ENCODE results near the gene SLC5A6. TPM values are rescaled to one million over a fixed set of nuclear protein-coding genes. Genes with fewer than 3 reads are reported as not detected.

Gene SLC5A6
- total RNA-seq, 1 experiment from 2014 or later: 87.1 TPM

DNA sequence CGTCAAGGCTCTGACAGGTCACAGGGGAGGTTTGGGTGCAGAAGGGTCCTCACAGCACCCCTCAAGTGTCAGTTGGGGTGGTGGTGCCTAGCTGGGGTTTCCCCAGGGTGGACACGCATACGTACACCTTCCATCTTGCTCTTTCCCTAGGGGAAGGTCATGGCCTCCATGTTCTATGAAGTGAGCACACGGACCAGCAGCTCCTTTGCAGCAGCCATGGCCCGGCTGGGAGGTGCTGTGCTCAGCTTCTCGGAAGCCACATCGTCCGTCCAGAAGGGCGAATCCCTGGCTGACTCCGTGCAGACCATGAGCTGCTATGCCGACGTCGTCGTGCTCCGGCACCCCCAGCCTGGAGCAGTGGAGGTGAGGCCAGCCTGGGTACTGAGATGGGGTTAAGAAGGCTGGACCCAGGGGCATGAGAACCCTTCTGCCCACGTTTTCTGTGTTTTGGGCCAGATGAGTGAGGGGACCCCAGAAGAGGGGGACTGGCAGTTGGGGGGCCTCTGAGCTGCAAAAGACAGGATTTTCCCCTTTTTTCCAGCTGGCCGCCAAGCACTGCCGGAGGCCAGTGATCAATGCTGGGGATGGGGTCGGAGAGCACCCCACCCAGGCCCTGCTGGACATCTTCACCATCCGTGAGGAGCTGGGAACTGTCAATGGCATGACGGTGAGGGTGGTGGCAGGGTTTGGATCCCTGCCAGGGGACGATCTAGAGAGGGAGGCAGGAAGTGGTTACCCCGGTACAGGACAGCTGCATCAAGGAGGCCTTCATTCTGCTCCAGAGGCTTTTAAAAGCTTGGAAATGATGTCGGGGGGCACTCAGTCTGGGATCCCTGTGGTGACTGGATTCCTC is 29.9 kb upstream of the SLC5A6 start:
- no peak for DNase-seq (ENCODE audit: low read depth, low spot score)

DNA sequence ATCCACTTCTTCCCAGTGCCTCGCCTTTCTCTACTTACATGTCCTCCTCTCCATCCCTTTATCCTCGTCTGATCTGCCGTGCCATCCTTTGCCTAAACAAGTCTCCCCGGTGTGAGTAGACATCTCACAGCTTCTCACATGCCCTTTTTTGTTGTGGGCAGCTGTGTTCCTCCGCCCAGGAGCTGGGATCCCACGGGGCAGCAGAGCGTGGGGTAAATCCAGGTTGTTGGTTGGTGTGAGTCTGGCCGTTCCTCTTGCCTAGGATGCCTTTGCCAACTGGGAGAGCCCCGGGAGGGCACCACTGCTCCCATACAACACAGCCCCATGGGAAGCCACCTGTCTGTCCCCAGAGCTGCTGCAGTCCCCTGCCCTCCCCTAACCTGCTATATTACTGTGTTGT is 28.3 kb upstream of the SLC5A6 start:
- in situ Hi-C loops (cut with HindIII; ENCODE audit: low pct_unique_long_range_greater_than_20kb, low sequenced_read_pairs): no loop called here
- DNase-seq (ENCODE audit: low read depth, low spot score): no peak

More for the DNA sequence above, 29.9 kb upstream of the SLC5A6 start:
- in situ Hi-C loops (cut with HindIII; ENCODE audit: low pct_unique_long_range_greater_than_20kb, low sequenced_read_pairs): no loop called here

DNA sequence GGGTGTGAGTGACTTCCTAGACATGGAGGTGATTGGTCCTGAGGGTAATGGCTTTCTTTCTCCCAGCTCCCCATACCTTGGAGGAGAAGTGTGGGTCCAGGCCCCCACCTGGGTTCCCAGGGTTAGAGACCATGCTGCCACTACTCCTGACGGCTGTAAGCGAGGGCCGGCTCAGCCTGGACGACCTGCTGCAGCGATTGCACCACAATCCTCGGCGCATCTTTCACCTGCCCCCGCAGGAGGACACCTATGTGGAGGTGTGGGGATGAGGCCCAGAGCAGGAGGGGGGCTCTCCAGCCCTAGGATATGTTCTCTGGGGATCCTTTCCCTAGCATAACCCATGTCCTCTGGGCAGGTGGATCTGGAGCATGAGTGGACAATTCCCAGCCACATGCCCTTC is 26.9 kb upstream of the SLC5A6 start:
- DNase-seq (ENCODE audit: low read depth, low spot score): no peak
- in situ Hi-C loops (cut with HindIII; ENCODE audit: low pct_unique_long_range_greater_than_20kb, low sequenced_read_pairs): no loop called here

DNA sequence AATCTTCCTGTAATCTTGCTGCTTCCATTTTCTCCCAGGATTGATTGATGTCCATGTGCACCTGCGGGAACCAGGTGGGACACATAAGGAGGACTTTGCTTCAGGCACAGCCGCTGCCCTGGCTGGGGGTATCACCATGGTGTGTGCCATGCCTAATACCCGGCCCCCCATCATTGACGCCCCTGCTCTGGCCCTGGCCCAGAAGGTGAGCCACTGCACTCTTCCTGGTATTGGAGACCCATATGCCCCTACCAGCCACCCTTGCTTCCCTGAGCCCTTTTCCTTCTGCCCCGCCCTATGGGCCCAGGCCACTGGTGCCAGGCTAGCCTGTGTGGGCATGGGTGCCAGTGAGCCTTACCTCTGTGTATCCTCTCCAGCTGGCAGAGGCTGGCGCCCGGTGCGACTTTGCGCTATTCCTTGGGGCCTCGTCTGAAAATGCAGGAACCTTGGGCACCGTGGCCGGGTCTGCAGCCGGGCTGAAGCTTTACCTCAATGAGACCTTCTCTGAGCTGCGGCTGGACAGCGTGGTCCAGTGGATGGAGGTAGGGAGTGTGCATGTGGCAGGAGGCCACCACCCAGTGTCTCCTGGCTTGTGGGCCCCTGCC is 25.4 kb upstream of the SLC5A6 start:
- in situ Hi-C loops (cut with HindIII; ENCODE audit: low pct_unique_long_range_greater_than_20kb, low sequenced_read_pairs): no loop called here
- no peak for DNase-seq (ENCODE audit: low read depth, low spot score)

DNA sequence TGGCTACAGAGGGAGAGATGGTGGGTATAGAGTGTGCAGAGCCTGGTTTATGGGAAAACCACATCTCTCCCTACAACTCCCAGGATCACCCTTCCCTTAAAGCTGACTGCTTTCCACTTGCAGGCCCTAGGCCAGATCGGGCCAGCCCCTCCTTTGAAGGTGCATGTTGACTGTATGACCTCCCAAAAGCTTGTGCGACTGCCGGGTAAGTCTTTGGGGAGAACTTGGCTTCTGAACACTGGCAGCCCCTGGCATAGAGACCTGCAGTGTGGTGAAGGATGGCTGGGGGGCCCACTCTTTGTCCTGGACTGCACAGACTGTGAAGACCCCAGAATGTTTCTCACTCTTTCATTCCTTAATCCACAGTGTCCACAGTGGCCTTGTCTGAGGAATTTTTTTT is 24.6 kb upstream of the SLC5A6 start:
- in situ Hi-C loops (cut with HindIII; ENCODE audit: low pct_unique_long_range_greater_than_20kb, low sequenced_read_pairs): no loop called here

DNA sequence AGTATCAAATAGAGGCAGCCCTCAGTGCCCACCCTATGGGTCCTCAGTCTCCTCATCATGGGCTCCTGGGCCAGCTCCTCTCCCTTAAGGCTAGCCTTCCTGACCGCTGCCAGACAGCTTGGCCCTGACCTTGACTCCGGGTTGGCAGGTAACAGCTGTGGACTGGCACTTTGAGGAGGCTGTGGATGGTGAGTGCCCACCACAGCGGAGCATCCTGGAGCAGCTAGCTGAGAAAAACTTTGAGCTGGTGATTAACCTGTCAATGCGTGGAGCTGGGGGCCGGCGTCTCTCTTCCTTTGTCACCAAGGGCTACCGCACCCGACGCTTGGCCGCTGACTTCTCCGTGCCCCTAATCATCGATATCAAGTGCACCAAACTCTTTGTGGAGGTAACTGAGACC is 24.1 kb upstream of the SLC5A6 start:
- in situ Hi-C loops (cut with HindIII; ENCODE audit: low pct_unique_long_range_greater_than_20kb, low sequenced_read_pairs): no loop called here
- DNase-seq (ENCODE audit: low read depth, low spot score): no peak

More for the DNA sequence above, 24.6 kb upstream of the SLC5A6 start:
- DNase-seq (ENCODE audit: low read depth, low spot score): no peak

DNA sequence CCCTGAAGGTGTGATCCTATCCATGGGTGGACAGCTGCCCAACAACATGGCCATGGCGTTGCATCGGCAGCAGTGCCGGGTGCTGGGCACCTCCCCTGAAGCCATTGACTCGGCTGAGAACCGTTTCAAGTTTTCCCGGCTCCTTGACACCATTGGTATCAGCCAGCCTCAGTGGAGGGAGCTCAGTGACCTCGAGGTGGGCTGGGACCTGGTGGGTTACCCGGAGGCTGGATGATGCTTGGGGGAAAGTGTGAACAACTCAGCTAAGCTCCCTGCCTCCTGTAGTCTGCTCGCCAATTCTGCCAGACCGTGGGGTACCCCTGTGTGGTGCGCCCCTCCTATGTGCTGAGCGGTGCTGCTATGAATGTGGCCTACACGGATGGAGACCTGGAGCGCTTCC is 21.3 kb upstream of the SLC5A6 start:
- in situ Hi-C loops (cut with HindIII; ENCODE audit: low pct_unique_long_range_greater_than_20kb, low sequenced_read_pairs): no loop called here

DNA sequence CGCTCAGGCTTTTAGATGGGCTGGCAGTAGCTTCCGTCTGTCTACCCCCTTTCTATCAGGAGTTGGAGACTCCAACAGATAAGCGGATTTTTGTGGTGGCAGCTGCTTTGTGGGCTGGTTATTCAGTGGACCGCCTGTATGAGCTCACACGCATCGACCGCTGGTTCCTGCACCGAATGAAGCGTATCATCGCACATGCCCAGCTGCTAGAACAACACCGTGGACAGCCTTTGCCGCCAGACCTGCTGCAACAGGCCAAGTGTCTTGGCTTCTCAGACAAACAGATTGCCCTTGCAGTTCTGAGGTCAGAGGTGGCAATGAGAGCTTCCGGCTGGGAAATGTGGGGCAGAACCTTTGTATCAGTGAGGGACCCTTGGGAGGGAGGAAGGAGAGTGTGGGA is 19.9 kb upstream of the SLC5A6 start:
- in situ Hi-C loops (cut with HindIII; ENCODE audit: low pct_unique_long_range_greater_than_20kb, low sequenced_read_pairs): no loop called here

More for the DNA sequence above, 21.3 kb upstream of the SLC5A6 start:
- DNase-seq (ENCODE audit: low read depth, low spot score): no peak

DNA sequence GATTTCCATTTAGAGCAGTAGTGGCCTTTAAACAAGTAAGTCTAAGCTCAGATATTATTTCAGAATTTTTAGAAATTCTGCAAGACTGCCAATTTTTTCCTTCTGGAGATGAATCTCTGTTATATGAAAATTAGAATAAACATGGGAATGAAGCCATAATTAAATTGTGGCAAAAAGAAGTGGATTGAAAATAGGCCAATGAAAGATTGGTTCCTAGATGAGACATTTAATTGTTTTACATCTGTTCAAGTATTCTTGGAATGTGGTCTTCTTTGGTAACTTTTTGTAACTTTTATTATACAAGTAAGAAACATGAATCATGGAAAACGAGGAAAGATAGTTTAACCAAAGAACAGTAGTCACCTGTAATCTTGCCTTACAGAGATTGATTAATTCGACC is 15.4 kb upstream of the SLC5A6 start:
- DNase-seq (ENCODE audit: low read depth, low spot score): no peak
- in situ Hi-C loops (cut with HindIII; ENCODE audit: low pct_unique_long_range_greater_than_20kb, low sequenced_read_pairs): no loop called here

More for the DNA sequence above, 19.9 kb upstream of the SLC5A6 start:
- DNase-seq (ENCODE audit: low read depth, low spot score): no peak

DNA sequence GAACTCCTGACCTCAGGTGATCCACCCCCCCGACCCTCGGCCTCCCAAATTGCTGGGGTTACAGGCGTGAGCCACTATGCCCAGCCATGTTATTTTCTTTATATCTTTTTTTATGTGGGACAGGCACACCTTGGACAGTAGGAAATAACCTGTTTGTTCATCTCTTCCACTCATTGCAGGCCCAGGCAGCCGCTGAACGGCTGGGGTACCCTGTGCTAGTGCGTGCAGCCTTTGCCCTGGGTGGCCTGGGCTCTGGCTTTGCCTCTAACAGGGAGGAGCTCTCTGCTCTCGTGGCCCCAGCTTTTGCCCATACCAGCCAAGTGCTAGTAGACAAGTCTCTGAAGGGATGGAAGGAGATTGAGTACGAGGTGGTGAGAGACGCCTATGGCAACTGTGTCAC is 13.5 kb upstream of the SLC5A6 start:
- in situ Hi-C loops (cut with HindIII; ENCODE audit: low pct_unique_long_range_greater_than_20kb, low sequenced_read_pairs): no loop called here
- no peak for DNase-seq (ENCODE audit: low read depth, low spot score)

DNA sequence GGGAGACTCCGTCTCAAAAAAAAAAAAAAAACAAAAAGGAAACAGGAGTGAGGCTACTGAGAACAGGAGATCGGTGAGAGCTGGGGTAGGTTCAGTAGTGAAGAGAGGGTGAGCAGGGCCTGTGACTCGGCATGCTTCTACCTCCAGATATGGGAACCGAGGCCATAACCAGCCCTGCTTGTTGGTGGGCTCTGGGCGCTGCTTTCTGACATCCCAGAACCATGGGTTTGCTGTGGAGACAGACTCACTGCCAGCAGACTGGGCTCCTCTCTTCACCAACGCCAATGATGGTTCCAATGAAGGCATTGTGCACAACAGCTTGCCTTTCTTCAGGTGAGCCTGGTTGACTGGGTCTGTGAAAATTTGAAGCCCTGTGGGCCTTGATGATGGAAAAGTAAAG is 11.3 kb upstream of the SLC5A6 start:
- in situ Hi-C loops (cut with HindIII; ENCODE audit: low pct_unique_long_range_greater_than_20kb, low sequenced_read_pairs): no loop called here
- no peak for DNase-seq (ENCODE audit: low read depth, low spot score)

DNA sequence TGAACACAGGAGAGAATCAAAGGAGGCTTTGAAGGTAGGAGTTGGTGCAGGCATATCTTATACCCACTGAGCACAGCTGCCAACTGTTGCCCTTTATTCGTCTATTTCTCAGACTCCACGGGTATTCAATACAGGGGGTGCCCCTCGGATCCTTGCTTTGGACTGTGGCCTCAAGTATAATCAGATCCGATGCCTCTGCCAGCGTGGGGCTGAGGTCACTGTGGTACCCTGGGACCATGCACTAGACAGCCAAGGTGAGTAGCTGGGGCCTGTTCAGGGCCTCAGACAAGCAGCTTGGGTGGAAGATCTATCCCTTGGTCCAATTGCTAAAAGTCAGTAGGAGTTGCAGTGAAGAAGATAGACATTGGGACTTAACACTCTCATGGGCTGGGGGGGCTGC is 10.3 kb upstream of the SLC5A6 start:
- in situ Hi-C loops (cut with HindIII; ENCODE audit: low pct_unique_long_range_greater_than_20kb, low sequenced_read_pairs): no loop called here
- no peak for DNase-seq (ENCODE audit: low read depth, low spot score)

DNA sequence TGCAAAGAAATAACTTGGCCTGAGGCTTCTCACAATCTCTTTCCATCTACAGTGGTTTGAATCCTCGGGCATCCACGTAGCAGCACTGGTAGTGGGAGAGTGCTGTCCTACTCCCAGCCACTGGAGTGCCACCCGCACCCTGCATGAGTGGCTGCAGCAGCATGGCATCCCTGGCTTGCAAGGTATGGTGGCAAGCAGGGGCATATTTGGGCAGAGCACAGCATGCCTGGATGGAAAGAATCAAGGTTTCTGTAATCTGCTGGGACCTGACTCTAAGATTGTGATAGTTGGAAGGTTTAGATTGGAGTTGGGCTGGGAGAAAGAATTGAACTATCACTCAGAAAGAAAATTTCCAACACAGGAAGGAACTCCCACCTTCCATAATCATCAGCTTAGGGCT is 9.1 kb upstream of the SLC5A6 start:
- in situ Hi-C loops (cut with HindIII; ENCODE audit: low pct_unique_long_range_greater_than_20kb, low sequenced_read_pairs): no loop called here
- DNase-seq (ENCODE audit: low read depth, low spot score): no peak

DNA sequence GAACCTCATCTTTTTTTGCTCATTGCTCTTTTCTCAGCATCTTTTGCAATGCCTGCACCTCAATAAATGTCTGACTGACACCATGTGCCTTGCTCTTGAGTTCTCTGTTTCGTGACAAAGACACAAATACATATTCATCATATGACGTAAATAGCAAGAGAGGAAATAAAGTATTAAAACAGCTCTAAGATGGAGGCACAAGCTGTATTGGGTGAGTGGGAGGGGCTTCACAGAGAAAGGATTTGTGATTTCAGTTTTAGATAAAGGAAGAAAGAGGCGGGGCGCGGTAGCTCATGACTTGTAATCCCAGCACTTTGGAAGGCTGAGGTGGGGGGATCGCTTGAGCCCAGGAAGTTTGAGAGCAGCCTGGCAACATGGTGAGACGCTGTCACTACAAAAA is 8.0 kb upstream of the SLC5A6 start:
- in situ Hi-C loops (cut with HindIII; ENCODE audit: low pct_unique_long_range_greater_than_20kb, low sequenced_read_pairs): no loop called here
- DNase-seq (ENCODE audit: low read depth, low spot score): no peak

DNA sequence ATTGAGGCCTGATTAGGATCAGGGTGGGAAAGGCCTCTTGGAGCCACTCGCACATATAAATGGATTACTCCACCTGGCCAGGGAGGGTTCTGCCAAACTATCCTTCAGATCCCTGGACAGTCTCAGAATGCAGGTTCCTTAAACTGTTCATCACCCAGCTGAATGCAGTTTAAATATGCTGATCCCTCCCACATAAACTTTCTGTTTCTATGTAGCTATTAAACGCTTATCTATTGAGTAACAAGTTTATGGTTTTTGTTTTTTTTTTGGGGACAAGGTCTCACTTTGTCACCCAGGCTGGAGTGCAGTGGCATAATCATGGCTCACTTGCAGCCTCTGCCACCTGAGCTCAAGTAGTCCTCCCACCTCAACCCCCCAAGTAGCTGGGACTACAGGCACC is 7.0 kb upstream of the SLC5A6 start:
- DNase-seq (ENCODE audit: low read depth, low spot score): no peak
- in situ Hi-C loops (cut with HindIII; ENCODE audit: low pct_unique_long_range_greater_than_20kb, low sequenced_read_pairs): no loop called here

DNA sequence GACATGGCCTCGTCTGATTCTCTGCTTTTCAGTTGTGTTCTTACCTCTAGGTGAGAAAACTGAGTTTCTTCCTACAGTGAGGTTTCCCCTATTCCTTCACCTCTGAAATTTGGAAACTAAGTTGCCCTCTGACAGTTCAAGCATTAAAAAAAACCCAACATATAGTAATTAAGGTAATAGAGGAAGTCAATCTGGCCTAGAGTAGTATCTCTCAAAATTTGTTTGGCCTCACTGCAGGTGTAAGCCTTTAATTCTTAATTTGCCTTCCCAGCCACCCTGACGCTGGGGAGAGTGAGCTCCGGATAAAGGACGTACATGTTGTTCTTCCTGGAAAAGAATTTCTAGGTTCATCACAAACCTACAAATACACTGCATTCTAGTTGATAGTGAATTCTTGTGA is 6.5 kb upstream of the SLC5A6 start:
- no peak for DNase-seq (ENCODE audit: low read depth, low spot score)
- in situ Hi-C loops (cut with HindIII; ENCODE audit: low pct_unique_long_range_greater_than_20kb, low sequenced_read_pairs): no loop called here

DNA sequence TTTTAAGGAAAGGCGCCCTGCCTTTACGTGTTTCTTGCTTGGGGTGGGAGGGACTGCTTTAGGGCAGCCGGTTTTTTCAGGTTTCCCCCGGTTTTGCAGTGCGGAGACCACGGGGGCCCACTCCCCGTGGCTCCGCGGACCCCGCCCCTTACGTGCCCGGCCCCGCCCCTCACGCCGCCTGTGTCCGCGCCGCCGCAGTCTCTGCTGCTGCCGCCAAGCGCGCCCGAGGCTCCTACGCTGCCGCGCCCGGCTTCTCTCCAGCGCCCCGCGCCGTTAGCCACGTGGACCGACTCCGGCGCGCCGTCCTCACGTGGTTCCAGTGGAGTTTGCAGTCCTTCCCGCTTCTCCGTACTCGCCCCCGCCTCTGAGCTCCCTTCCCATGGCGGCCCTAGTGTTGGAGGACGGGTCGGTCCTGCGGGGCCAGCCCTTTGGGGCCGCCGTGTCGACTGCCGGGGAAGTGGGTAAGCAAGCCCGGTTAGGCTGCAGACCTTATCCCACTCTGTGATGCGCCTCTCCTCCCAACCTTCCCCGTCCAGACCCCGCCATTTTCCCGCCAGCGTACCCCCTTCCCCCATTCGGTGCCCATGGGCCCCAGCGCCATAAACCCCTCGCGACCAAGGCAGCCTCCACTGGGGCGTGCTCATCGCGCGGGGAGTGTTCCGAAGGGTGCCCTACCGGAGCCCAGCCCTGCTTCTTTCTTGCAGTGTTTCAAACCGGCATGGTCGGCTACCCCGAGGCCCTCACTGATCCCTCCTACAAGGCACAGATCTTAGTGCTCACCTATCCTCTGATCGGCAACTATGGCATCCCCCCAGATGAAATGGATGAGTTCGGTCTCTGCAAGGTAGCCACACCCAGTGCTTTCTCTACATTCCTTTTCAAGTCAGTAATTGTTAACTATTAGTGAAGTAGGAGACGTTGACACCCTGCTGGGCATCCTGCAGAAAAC is 5.4 kb upstream of the SLC5A6 start, which contains the start of gene CAD:
Gene CAD (plus strand): TSS at position 197 of the 949 bp plus-strand sequence. CDS start 183 bp downstream, at position 380.
- in situ Hi-C loops (cut with HindIII; ENCODE audit: low pct_unique_long_range_greater_than_20kb, low sequenced_read_pairs): no loop called here
- DNase-seq (ENCODE audit: low read depth, low spot score): peak; percentile 92
